Calu3 (cell line): ENCODE data around the gene PPP1R27. TPM values are rescaled to one million over a fixed set of nuclear protein-coding genes. Genes with fewer than 3 reads are reported as not detected.

ENCODE experiments used
- BruUV-seq: library from RNA; stranded (reverse); fragments of 400-500 nt; replicated peaks from 2 replicates; lab custom pipeline; 2021; lab: Mats Ljungman, UMichigan
- CTCF ChIA-PET: fragments of 300-600 bp; sonication (Branson Sonifier 250); formaldehyde crosslinking; loops from one replicate; lab custom pipeline; 2022; ENCODE audit warnings: antibody characterized with exemption; lab: Charles Lee
- DNase-seq: peaks from one replicate; pipeline ENCODE4 v3.0.0; 2022
- H3K27ac Mint-ChIP-seq: one replicate; pipeline ENCODE4 v1.8.0; 2022; ENCODE audit warnings: mixed read lengths; ENCODE audit not compliant: unreplicated experiment
- H3K27me3 Mint-ChIP-seq: one replicate; pipeline ENCODE4 v1.8.0; 2022; ENCODE audit warnings: mixed read lengths; ENCODE audit not compliant: unreplicated experiment
- H3K36me3 Mint-ChIP-seq: one replicate; pipeline ENCODE4 v1.8.0; 2022; ENCODE audit warnings: mild to moderate bottlenecking, moderate library complexity, mixed read lengths; ENCODE audit not compliant: insufficient read depth, unreplicated experiment
- H3K4me1 Mint-ChIP-seq: one replicate; pipeline ENCODE4 v1.8.0; 2022; ENCODE audit warnings: mild to moderate bottlenecking, low read depth, mixed read lengths; ENCODE audit not compliant: unreplicated experiment
- H3K4me3 Mint-ChIP-seq: one replicate; pipeline ENCODE4 v1.8.0; 2022; ENCODE audit warnings: mild to moderate bottlenecking, low read depth, moderate library complexity, mixed read lengths; ENCODE audit not compliant: unreplicated experiment
- H3K9me3 Mint-ChIP-seq: one replicate; pipeline ENCODE4 v1.8.0; 2022; ENCODE audit warnings: low read depth, mixed read lengths; ENCODE audit not compliant: unreplicated experiment
- intact Hi-C: fragments of 100-400 bp; cut with micrococcal nuclease; formaldehyde crosslinking; loops from one replicate; pipeline ENCODE4 v1.10.0; 2022; ENCODE audit not compliant: unreplicated experiment
- total RNA-seq: library from RNA; stranded (reverse); gene quantifications from 2 replicates; pipeline ENCODE4 v1.2.3, GENCODE V29; 2022
- TF ChIP-seq, protein P1 (sequence below): fragments of 200-600 bp; IDR thresholded peaks from one replicate; pipeline ENCODE4 v1.8.0; 2022; ENCODE audit warnings: antibody characterized with exemption; ENCODE audit not compliant: unreplicated experiment

PPP1R27 gene
- total RNA-seq, 1 experiment from 2014 or later = not detected

DNA sequence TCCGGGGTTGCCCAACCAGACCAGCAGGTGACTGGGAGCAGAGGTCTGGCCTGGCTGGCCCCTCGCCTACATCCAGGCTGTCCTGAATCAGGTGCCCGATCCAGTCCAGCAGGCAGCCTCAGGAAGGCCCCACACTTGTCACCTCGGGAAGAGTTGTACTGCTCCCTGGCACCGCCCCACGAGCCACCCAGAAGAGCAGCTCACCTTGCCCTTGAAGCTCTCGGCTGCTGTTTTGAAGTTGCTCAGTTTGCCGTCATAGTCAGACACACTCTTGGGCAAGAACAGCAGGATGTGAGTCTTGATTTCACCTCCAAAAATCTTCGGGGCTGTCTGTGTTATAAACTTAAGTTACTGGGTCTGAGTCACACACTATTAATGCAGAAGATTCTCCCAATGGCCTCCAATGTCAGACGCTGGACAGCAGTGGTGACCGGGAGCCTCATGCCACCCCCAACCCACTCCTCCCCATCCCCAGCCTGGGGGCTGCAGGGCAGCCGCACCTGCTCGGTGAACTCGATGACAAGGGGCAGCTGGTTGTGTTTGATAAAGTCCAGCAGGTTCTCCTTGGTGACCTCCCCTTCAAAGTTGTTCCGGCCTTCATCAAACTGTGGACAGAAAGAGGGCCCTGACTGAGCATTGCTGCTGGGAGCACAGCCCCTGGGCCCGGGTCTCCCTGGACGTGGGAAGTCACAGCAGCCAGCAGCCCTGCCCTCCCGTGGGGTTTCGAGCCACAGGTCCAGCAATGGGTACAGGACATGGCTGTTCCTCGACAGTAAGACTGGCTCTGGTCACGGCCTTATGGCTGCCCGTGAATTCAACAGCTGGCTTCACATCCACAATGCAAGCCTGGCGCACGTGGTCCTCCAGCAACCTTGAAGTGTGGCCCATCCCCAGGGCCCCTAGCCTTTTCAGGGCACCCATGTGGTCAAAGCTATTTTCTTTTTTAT lies 12.2 kb upstream of the PPP1R27 start:
- BruUV-seq = no TSS peak
- DNase-seq = no peak
- peaks cover 90% of the 10 kb centered on the region for H3K36me3 Mint-ChIP-seq
- H3K27ac Mint-ChIP-seq = no peak overlapping the region
- CTCF ChIA-PET = no interaction called here
- intact Hi-C loops = no loop called here
- H3K4me1 Mint-ChIP-seq = no peaks in the 10 kb centered on the region
- no peak overlapping the region for H3K4me3 Mint-ChIP-seq
- H3K27me3 Mint-ChIP-seq = no peaks in the 10 kb centered on the region
- H3K9me3 Mint-ChIP-seq = no peaks in the 10 kb centered on the region
- TF ChIP-seq, protein P1, sequence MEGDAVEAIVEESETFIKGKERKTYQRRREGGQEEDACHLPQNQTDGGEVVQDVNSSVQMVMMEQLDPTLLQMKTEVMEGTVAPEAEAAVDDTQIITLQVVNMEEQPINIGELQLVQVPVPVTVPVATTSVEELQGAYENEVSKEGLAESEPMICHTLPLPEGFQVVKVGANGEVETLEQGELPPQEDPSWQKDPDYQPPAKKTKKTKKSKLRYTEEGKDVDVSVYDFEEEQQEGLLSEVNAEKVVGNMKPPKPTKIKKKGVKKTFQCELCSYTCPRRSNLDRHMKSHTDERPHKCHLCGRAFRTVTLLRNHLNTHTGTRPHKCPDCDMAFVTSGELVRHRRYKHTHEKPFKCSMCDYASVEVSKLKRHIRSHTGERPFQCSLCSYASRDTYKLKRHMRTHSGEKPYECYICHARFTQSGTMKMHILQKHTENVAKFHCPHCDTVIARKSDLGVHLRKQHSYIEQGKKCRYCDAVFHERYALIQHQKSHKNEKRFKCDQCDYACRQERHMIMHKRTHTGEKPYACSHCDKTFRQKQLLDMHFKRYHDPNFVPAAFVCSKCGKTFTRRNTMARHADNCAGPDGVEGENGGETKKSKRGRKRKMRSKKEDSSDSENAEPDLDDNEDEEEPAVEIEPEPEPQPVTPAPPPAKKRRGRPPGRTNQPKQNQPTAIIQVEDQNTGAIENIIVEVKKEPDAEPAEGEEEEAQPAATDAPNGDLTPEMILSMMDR = no peak

DNA sequence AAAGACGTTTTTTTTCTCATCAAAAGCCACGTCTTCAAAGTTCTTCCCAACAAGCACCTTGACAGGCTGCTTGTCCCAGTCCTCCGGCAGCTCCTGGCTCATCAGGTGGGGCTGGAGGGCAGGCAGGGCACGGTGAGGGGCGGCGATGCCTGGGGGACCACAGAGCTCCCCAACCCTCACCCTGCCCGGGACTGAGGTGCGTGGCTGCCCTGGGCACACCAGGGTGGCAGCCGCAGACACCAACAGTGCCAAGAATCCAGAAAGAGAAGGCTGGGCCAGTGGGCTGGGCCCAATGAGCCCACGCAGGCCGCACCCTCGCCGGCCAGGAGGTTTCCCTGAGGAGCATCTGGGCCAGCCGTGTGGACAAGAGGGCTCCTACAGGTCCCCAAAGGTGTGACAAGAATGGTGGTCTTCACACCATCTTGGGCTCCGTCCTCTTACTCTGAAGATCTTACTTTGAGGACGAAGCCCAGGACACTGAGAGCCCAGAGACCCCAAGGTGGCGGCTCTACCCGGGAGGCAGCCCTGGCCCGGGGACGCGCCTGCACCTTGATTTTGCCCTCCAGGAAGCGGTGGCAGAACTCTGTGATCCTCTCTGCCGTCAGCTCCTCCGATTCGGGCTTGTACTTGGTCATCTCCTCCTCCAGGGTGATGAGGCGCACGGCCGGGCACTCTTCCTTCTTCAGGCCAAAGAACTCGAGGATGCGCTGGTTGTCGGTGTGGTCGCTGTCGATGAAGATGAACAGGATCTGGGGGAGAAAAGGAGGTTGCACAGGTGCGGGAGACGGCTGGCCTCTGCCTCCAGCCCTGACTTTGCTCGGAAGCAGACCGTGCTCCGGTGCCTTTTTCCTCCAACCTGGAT lies 11.3 kb upstream of the PPP1R27 start:
- DNase-seq = no peak

DNA sequence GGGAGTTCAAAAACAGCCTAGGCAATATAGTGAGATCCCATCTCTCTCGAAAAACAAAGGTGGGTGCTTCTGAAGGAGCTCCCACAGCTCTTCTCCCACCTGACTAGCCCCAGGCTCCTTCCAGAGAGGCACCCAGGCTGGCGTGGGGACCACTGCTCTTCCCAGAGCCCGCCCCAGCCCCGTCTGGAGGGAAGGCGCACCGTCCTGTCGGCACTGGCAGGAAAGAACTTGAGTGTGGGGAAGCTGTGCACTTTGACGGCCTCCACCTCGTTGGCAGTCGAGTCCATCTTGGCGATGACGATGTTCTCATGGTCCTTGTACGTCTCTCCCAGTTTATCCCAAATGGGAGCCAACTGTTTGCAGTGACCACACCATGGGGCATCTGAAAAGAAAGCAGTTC lies 10.5 kb upstream of the PPP1R27 start:
- Mint-ChIP-seq H3K9me3 (no peaks in the 10 kb centered on the region), H3K27me3 (no peaks in the 10 kb centered on the region), H3K36me3 (peaks cover 76% of the 10 kb centered on the region), H3K4me3 (no peak overlapping the region), H3K27ac (no peak overlapping the region), H3K4me1 (no peaks in the 10 kb centered on the region)
- intact Hi-C loops = no loop called here
- no TSS peak for BruUV-seq
- CTCF ChIA-PET = no interaction called here
- TF ChIP-seq, protein P1 = no peak
- DNase-seq = no peak

More for the DNA sequence above, 11.3 kb upstream of the PPP1R27 start:
- H3K36me3 Mint-ChIP-seq = peaks cover 84% of the 10 kb centered on the region
- no TSS peak for BruUV-seq
- H3K9me3 Mint-ChIP-seq = no peaks in the 10 kb centered on the region
- H3K4me3 Mint-ChIP-seq = no peak overlapping the region
- H3K4me1 Mint-ChIP-seq = no peaks in the 10 kb centered on the region
- H3K27ac Mint-ChIP-seq = no peak overlapping the region
- CTCF ChIA-PET = no interaction called here
- intact Hi-C loops = no loop called here
- H3K27me3 Mint-ChIP-seq = no peaks in the 10 kb centered on the region
- TF ChIP-seq, protein P1 = no peak

DNA sequence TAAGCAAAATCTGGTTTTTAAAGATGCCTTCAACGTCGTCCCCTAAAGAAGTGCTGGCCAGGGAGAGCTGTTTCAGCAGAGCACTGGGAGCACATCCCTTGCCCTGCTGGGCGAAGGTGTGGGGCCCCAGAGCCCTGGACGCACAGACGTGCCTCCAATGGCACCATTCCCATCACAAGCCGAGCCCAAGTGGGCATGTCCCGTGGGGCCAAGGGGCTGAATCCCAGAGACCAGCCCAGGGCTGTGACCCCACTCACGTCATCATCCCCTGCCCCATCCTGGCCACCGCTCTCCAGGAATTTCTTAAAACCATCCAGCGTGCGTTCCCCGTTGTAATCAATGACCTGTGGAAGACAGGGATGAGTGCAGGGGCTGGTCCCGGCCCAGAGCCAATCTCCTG lies 10.0 kb upstream of the PPP1R27 start:
- no TSS peak for BruUV-seq
- intact Hi-C loops = no loop called here
- CTCF ChIA-PET = no interaction called here
- no peak overlapping the region for H3K27ac Mint-ChIP-seq
- H3K9me3 Mint-ChIP-seq = no peaks in the 10 kb centered on the region
- no peak for DNase-seq
- H3K4me3 Mint-ChIP-seq = no peak overlapping the region
- no peaks in the 10 kb centered on the region for H3K4me1 Mint-ChIP-seq
- no peaks in the 10 kb centered on the region for H3K27me3 Mint-ChIP-seq
- TF ChIP-seq, protein P1 = no peak
- peaks cover 76% of the 10 kb centered on the region for H3K36me3 Mint-ChIP-seq
